Activated CD4-positive, alpha-beta T cell treated with anti-CD3 and anti-CD28 coated beads, Interleukin-2, Interleukin-4, amounts not matched to agents 100 ng/mL and 50 ng/mL, durations not matched to agents 16 hours and 8 hours (primary cell): ENCODE results near the gene NFIA.
"Not testable (repeated sequence)": the region's sequence is repeated elsewhere in the genome, so short reads cannot be mapped to it uniquely, and the experiment has no call there.

ENCODE experiments used
- DNase-seq: peaks from one replicate; pipeline ENCODE4 v3.0.0-alpha.2; 2020; ENCODE audit warnings: low spot score

Gene NFIA

GRCh38 chr1:61102041-61102440 lies 19.7 kb downstream of the NFIA start:
- no peak for DNase-seq

- no peak for DNase-seq
Observed at GRCh38 chr1:61102621-61103020, 20.3 kb downstream of the NFIA start.

- DNase-seq = no peak
Observed at GRCh38 chr1:61104220-61104671, 21.9 kb downstream of the NFIA start.

- no peak for DNase-seq
Observed at GRCh38 chr1:61107638-61108037, 25.3 kb downstream of the NFIA start.

GRCh38 chr1:61109158-61109557 lies 26.8 kb downstream of the NFIA start:
- DNase-seq = no peak

- no peak for DNase-seq
Observed at GRCh38 chr1:61109910-61110309, 27.5 kb downstream of the NFIA start.

GRCh38 chr1:61110554-61110953 lies 28.2 kb downstream of the NFIA start:
- no peak for DNase-seq

- DNase-seq = no peak
Observed at GRCh38 chr1:61111084-61112004, 29.0 kb downstream of the NFIA start.

GRCh38 chr1:61114178-61114870 lies 32.0 kb downstream of the NFIA start:
- no peak for DNase-seq

- DNase-seq = no peak
Observed at GRCh38 chr1:61115436-61115835, 33.1 kb downstream of the NFIA start.

GRCh38 chr1:61116421-61116820 lies 34.1 kb downstream of the NFIA start:
- no peak for DNase-seq

GRCh38 chr1:61117283-61117682 lies 34.9 kb downstream of the NFIA start:
- no peak for DNase-seq

GRCh38 chr1:61119085-61119484 lies 36.7 kb downstream of the NFIA start:
- DNase-seq = no peak

- DNase-seq = no peak
Observed at GRCh38 chr1:61120246-61120840, 38.0 kb downstream of the NFIA start.

GRCh38 chr1:61120998-61121397 lies 38.6 kb downstream of the NFIA start:
- DNase-seq = no peak

GRCh38 chr1:61121631-61122030 lies 39.3 kb downstream of the NFIA start:
- no peak for DNase-seq

GRCh38 chr1:61122389-61122788 lies 40.0 kb downstream of the NFIA start:
- no peak for DNase-seq

GRCh38 chr1:61123326-61123725 lies 41.0 kb downstream of the NFIA start:
- DNase-seq = no peak

GRCh38 chr1:61124078-61124477 lies 41.7 kb downstream of the NFIA start:
- DNase-seq = no peak

- no peak for DNase-seq
Observed at GRCh38 chr1:61124696-61125095, 42.3 kb downstream of the NFIA start.

- no peak for DNase-seq
Observed at GRCh38 chr1:61125263-61125662, 42.9 kb downstream of the NFIA start.

- no peak for DNase-seq
Observed at GRCh38 chr1:61125895-61126294, 43.5 kb downstream of the NFIA start.

GRCh38 chr1:61126843-61127242 lies 44.5 kb downstream of the NFIA start:
- DNase-seq = not testable (repeated sequence)
